H9 (cell line): ENCODE measurements around the gene OR2B3. TPM values are rescaled to one million over a fixed set of nuclear protein-coding genes. Genes with fewer than 3 reads are reported as not detected.

Experiments
- DNase-seq: peaks from one replicate; pipeline ENCODE4 v3.0.0-alpha.2; 2017
- H2AFZ ChIP-seq: one replicate; pipeline ENCODE4 v1.6.1; 2013; ENCODE audit warnings: mild to moderate bottlenecking, low read length, control low read depth, moderate library complexity
- H2AK5ac ChIP-seq: 2 replicates; pipeline ENCODE4 v1.6.1; 2013; ENCODE audit warnings: low read length, control low read depth, mixed read lengths; ENCODE audit not compliant: insufficient read length
- H2BK120ac ChIP-seq: one replicate; pipeline ENCODE4 v1.6.1; 2013; ENCODE audit warnings: low read depth, mild to moderate bottlenecking, low read length, control low read depth, inconsistent platforms; ENCODE audit not compliant: poor library complexity, severe bottlenecking
- H2BK12ac ChIP-seq: 2 replicates; pipeline ENCODE4 v1.6.1; 2013; ENCODE audit warnings: low read length, control low read depth, mixed read lengths, low read depth; ENCODE audit not compliant: insufficient read length
- H2BK15ac ChIP-seq: 2 replicates; pipeline ENCODE4 v1.6.1; 2013; ENCODE audit warnings: low read depth, low read length, control low read depth
- H2BK20ac ChIP-seq: one replicate; pipeline ENCODE4 v1.6.1; 2013; ENCODE audit warnings: low read depth, mild to moderate bottlenecking, low read length, control low read depth, inconsistent platforms; ENCODE audit not compliant: poor library complexity, severe bottlenecking
- H2BK5ac ChIP-seq: 2 replicates; pipeline ENCODE4 v1.6.1; 2013; ENCODE audit warnings: low read length, control low read depth, mixed read lengths; ENCODE audit not compliant: insufficient read length
- H3K14ac ChIP-seq: 2 replicates; pipeline ENCODE4 v1.6.1; 2013; ENCODE audit warnings: low read length, control low read depth; ENCODE audit not compliant: insufficient read depth
- H3K18ac ChIP-seq: 2 replicates; pipeline ENCODE4 v1.6.1; 2013; ENCODE audit warnings: low read depth, mild to moderate bottlenecking, mixed read lengths, low read length, control low read depth; ENCODE audit not compliant: insufficient read length
- H3K23ac ChIP-seq: 2 replicates; pipeline ENCODE4 v1.6.1; 2013; ENCODE audit warnings: low read length, control low read depth, mixed read lengths, low read depth; ENCODE audit not compliant: insufficient read length
- H3K23me2 ChIP-seq: 2 replicates; pipeline ENCODE4 v1.6.1; 2013; ENCODE audit warnings: low read depth, mild to moderate bottlenecking, mixed read lengths, low read length, control low read depth; ENCODE audit not compliant: insufficient read length, poor library complexity, severe bottlenecking
- H3K27ac ChIP-seq: 2 replicates; pipeline ENCODE4 v1.5.1; 2013; ENCODE audit warnings: low read length, control low read depth, mixed read lengths, low read depth; ENCODE audit not compliant: insufficient read length
- H3K27me3 ChIP-seq: 2 replicates; pipeline ENCODE4 v1.6.1; 2013; ENCODE audit warnings: low read length, control low read depth, inconsistent platforms; ENCODE audit not compliant: insufficient read depth
- H3K4ac ChIP-seq: 2 replicates; pipeline ENCODE4 v1.6.1; 2013; ENCODE audit warnings: low read depth, mild to moderate bottlenecking, control low read depth, inconsistent platforms, low read length, moderate library complexity
- H3K4me1 ChIP-seq: 2 replicates; pipeline ENCODE4 v1.6.1; 2013; ENCODE audit warnings: low read length, control low read depth, inconsistent platforms; ENCODE audit not compliant: insufficient read depth
- H3K4me2 ChIP-seq: 2 replicates; pipeline ENCODE4 v1.6.1; 2013; ENCODE audit warnings: low read length, control low read depth, mixed read lengths; ENCODE audit not compliant: insufficient read length, insufficient read depth
- H3K56ac ChIP-seq: 2 replicates; pipeline ENCODE4 v1.6.1; 2013; ENCODE audit warnings: low read depth, mild to moderate bottlenecking, mixed read lengths, low read length, control low read depth; ENCODE audit not compliant: insufficient read length
- H3K79me1 ChIP-seq: 2 replicates; pipeline ENCODE4 v1.6.1; 2013; ENCODE audit warnings: low read depth, mild to moderate bottlenecking, moderate library complexity, low read length, control low read depth, inconsistent platforms; ENCODE audit not compliant: insufficient read depth, poor library complexity, severe bottlenecking
- H3K79me2 ChIP-seq: 2 replicates; pipeline ENCODE4 v1.6.1; 2013; ENCODE audit warnings: low read length, control low read depth, inconsistent platforms; ENCODE audit not compliant: insufficient read depth
- H3K9ac ChIP-seq: 2 replicates; pipeline ENCODE4 v1.6.1; 2013; ENCODE audit warnings: low read length, control low read depth, mixed read lengths; ENCODE audit not compliant: insufficient read length; ENCODE audit errors: extremely low read depth
- H3K9me3 ChIP-seq: one replicate; pipeline ENCODE4 v1.6.1; 2013; ENCODE audit warnings: low read depth, low read length, inconsistent platforms; ENCODE audit not compliant: control insufficient read depth
- H3T11ph ChIP-seq: one replicate; pipeline ENCODE4 v1.6.1; 2013; ENCODE audit warnings: mild to moderate bottlenecking, low read length, control low read depth, inconsistent platforms
- H4K20me1 ChIP-seq: one replicate; pipeline ENCODE4 v1.6.1; 2013; ENCODE audit not compliant: control insufficient read depth, insufficient read length, insufficient read depth
- H4K5ac ChIP-seq: 2 replicates; pipeline ENCODE4 v1.6.1; 2013; ENCODE audit warnings: low read depth, mild to moderate bottlenecking, mixed read lengths, low read length, control low read depth; ENCODE audit not compliant: insufficient read length
- H4K8ac ChIP-seq: replicated peaks from 2 replicates; pipeline ENCODE4 v1.6.1; 2013; ENCODE audit warnings: low read length, control low read depth, mixed read lengths, low read depth; ENCODE audit not compliant: insufficient read length
- H4K91ac ChIP-seq: 2 replicates; pipeline ENCODE4 v1.6.1; 2013; ENCODE audit warnings: low read depth, mild to moderate bottlenecking, moderate library complexity, mixed read lengths, low read length, control low read depth; ENCODE audit not compliant: insufficient read length
- H3K27ac Mint-ChIP-seq, 3 experiments: 2 replicates in 2 of 3; 3 replicates in 1 of 3; pipeline ENCODE4 v1.8.0; 2020 to 2021; ENCODE audit warnings: mixed read lengths in 3 of 3, mild to moderate bottlenecking in 1 of 3, moderate library complexity in 1 of 3
- H3K27me3 Mint-ChIP-seq: 2 replicates; pipeline ENCODE4 v1.8.0; 2021; ENCODE audit warnings: low read depth, mild to moderate bottlenecking, moderate library complexity, mixed read lengths
- H3K36me3 Mint-ChIP-seq, 3 experiments: 2 replicates in 2 of 3; 3 replicates in 1 of 3; pipeline ENCODE4 v1.8.0; 2020 to 2021; ENCODE audit warnings: low read depth in 3 of 3, mixed read lengths in 3 of 3; ENCODE audit not compliant: insufficient read depth in 1 of 3
- H3K4me1 Mint-ChIP-seq, 2 experiments: 2 replicates each; pipeline ENCODE4 v1.8.0; 2020; ENCODE audit warnings: mixed read lengths in 2 of 2
- H3K4me3 Mint-ChIP-seq, 2 experiments: 2 replicates in 1 of 2; 3 replicates in 1 of 2; pipeline ENCODE4 v1.8.0; 2020 to 2021; ENCODE audit warnings: mild to moderate bottlenecking in 2 of 2, mixed read lengths in 2 of 2, moderate library complexity in 1 of 2
- H3K9me3 Mint-ChIP-seq, 2 experiments: 2 replicates in 1 of 2; 3 replicates in 1 of 2; pipeline ENCODE4 v1.8.0; 2020; ENCODE audit warnings: mild to moderate bottlenecking in 2 of 2, mixed read lengths in 2 of 2, moderate library complexity in 1 of 2
- CTCF ChIP-seq: fragments of 200-600 bp; sonication (generic); conservative IDR thresholded peaks from 3 replicates; pipeline ENCODE4 v1.8.0; 2021; ENCODE audit warnings: antibody characterized with exemption, mild to moderate bottlenecking
- WGBS: extraction: QIAGEN DNeasy Blood & Tissue Kit; methylation state at CpG from one replicate; pipeline ENCODE4 v1.1.7; 2013; ENCODE audit warnings: missing lambda C conversion rate, low lambda C conversion rate, mixed read lengths; ENCODE audit not compliant: insufficient read length; ENCODE audit errors: extremely low coverage; 5-methylcytosine and 5-hydroxymethylcytosine counted together
- total RNA-seq: library from RNA; stranded (reverse); gene quantifications from 2 replicates; pipeline ENCODE4 v1.2.1, GENCODE V29; 2021

The OR2B3 gene
- total RNA-seq, 1 experiment from 2014 or later, result not detected

GRCh38 chr6:29131691-29132090, 44.6 kb upstream of the OR2B3 start:
- H3T11ph ChIP-seq, result no peak overlapping the region
- H3K9ac ChIP-seq, result no peak overlapping the region
- H4K8ac ChIP-seq, result no peak overlapping the region
- Mint-ChIP-seq H3K27ac (no peak overlapping the region), H3K9me3 (no peaks in the 10 kb centered on the region), H3K36me3 (no peaks in the 10 kb centered on the region), H3K4me3 (no peak overlapping the region), H3K27me3 (peaks cover 12% of the 10 kb centered on the region), H3K4me1 (no peaks in the 10 kb centered on the region)
- no peak for TF ChIP-seq CTCF
- DNase-seq, result no peak
- H3K23me2 ChIP-seq, result no peaks in the 10 kb centered on the region
- H3K18ac ChIP-seq, result no peak overlapping the region
- H3K4me2 ChIP-seq, result no peak overlapping the region
- H3K4ac ChIP-seq, result no peak overlapping the region
- H4K20me1 ChIP-seq, result no peaks in the 10 kb centered on the region
- no peak overlapping the region for H3K23ac ChIP-seq
- no peak overlapping the region for H3K14ac ChIP-seq
- no peak overlapping the region for H3K27ac ChIP-seq
- no peak overlapping the region for H4K5ac ChIP-seq
- H2BK20ac ChIP-seq, result no peak overlapping the region
- no peaks in the 10 kb centered on the region for H3K79me1 ChIP-seq
- H2BK12ac ChIP-seq, result no peak overlapping the region
- WGBS, result no CpG with 5 or more reads among the region's 2 CpGs
- no peaks in the 10 kb centered on the region for H3K9me3 ChIP-seq
- H3K79me2 ChIP-seq, result no peaks in the 10 kb centered on the region
- H3K27me3 ChIP-seq, result no peaks in the 10 kb centered on the region
- H2BK5ac ChIP-seq, result no peak overlapping the region
- no peak overlapping the region for H4K91ac ChIP-seq
- H2BK120ac ChIP-seq, result no peak overlapping the region
- H2AK5ac ChIP-seq, result no peak overlapping the region
- H2AFZ ChIP-seq, result no peak overlapping the region
- H3K4me1 ChIP-seq, result no peaks in the 10 kb centered on the region
- no peak overlapping the region for H2BK15ac ChIP-seq
- H3K56ac ChIP-seq, result no peak overlapping the region
